Parathyroid adenoma (tissue), 2 donors: Measurements from ENCODE around the gene RHOD.

Source experiments
- H2AFZ ChIP-seq: fragments of 300-600 bp; sonication (generic); one replicate; pipeline ENCODE4 v1.7.0; 2017; ENCODE audit warnings: antibody characterized with exemption, mild to moderate bottlenecking
- H3K27ac ChIP-seq: fragments of 300-600 bp; sonication (generic); one replicate; pipeline ENCODE4 v1.7.0; 2017
- H3K27me3 ChIP-seq: fragments of 300-600 bp; sonication (generic); one replicate; pipeline ENCODE4 v1.7.0; 2017; ENCODE audit warnings: low read length; ENCODE audit not compliant: control insufficient read depth, insufficient read depth
- H3K36me3 ChIP-seq: fragments of 300-600 bp; sonication (generic); one replicate; pipeline ENCODE4 v1.7.0; 2017; ENCODE audit warnings: low read length; ENCODE audit not compliant: control insufficient read depth, insufficient read depth
- H3K4me1 ChIP-seq: fragments of 300-600 bp; sonication (generic); one replicate; pipeline ENCODE4 v1.7.0; 2017; ENCODE audit warnings: control low read depth
- H3K4me2 ChIP-seq: fragments of 300-600 bp; sonication (generic); one replicate; pipeline ENCODE4 v1.7.0; 2017; ENCODE audit warnings: low read length
- H3K4me3 ChIP-seq: fragments of 300-600 bp; sonication (generic); one replicate; pipeline ENCODE4 v1.7.0; 2017; ENCODE audit warnings: low read depth, low read length
- H3K79me2 ChIP-seq: fragments of 300-600 bp; sonication (generic); one replicate; pipeline ENCODE4 v1.7.0; 2017; ENCODE audit warnings: control low read depth
- H3K9ac ChIP-seq: fragments of 300-600 bp; sonication (generic); one replicate; pipeline ENCODE4 v1.7.0; 2017; ENCODE audit warnings: mild to moderate bottlenecking
- H3K9me3 ChIP-seq: fragments of 300-600 bp; sonication (generic); one replicate; pipeline ENCODE4 v1.7.0; 2017; ENCODE audit warnings: low read length; ENCODE audit not compliant: control insufficient read depth
- CTCF ChIP-seq: fragments of 300-600 bp; sonication (generic); IDR thresholded peaks from one replicate; pipeline ENCODE4 v1.7.0; 2017; ENCODE audit warnings: antibody characterized with exemption, mild to moderate bottlenecking
- donor health status: primary hyperparathyroidism.

The RHOD gene

GRCh38 chr11:67117672-67118180 is 61.1 kb downstream of the RHOD start:
- H3K9ac ChIP-seq, result no peak overlapping the region
- TF ChIP-seq CTCF, result no peak
- H3K4me3 ChIP-seq, result no peak overlapping the region
- H3K4me2 ChIP-seq, result no peak overlapping the region
- no peak overlapping the region for H3K27ac ChIP-seq
- H3K36me3 ChIP-seq, result no peaks in the 10 kb centered on the region
- no peaks in the 10 kb centered on the region for H3K9me3 ChIP-seq
- H3K79me2 ChIP-seq, result peaks cover 1% of the 10 kb centered on the region
- peak overlapping the region; percentile 60 for H2AFZ ChIP-seq
- no peaks in the 10 kb centered on the region for H3K4me1 ChIP-seq
- H3K27me3 ChIP-seq, result no peaks in the 10 kb centered on the region

GRCh38 chr11:67118181-67118766 is 61.6 kb downstream of the RHOD start:
- no peaks in the 10 kb centered on the region for H3K36me3 ChIP-seq
- peaks cover 5% of the 10 kb centered on the region for H3K79me2 ChIP-seq
- no peak overlapping the region for H3K4me3 ChIP-seq
- peak overlapping the region; percentile 75 for H3K27ac ChIP-seq
- H3K27me3 ChIP-seq, result no peaks in the 10 kb centered on the region
- no peak overlapping the region for H3K9ac ChIP-seq
- no peaks in the 10 kb centered on the region for H3K4me1 ChIP-seq
- H3K4me2 ChIP-seq, result peak overlapping the region; percentile 49
- no peak for TF ChIP-seq CTCF
- H3K9me3 ChIP-seq, result no peaks in the 10 kb centered on the region
- H2AFZ ChIP-seq, result peak overlapping the region; percentile 80

- H2AFZ ChIP-seq, result peak within 1 kb of the TSS; percentile 80
- no peaks in the 10 kb centered on the region for H3K36me3 ChIP-seq
- no peaks in the 10 kb centered on the region for H3K27me3 ChIP-seq
- no peaks in the 10 kb centered on the region for H3K4me1 ChIP-seq
- no peak for TF ChIP-seq CTCF
- H3K9ac ChIP-seq, result peak within 1 kb of the TSS; percentile 46
- no peaks in the 10 kb centered on the region for H3K9me3 ChIP-seq
- H3K4me2 ChIP-seq, result peak within 1 kb of the TSS; percentile 79
- H3K79me2 ChIP-seq, result peaks cover 11% of the 10 kb centered on the region
- peak within 1 kb of the TSS; percentile 77 for H3K27ac ChIP-seq
- peak within 1 kb of the TSS; percentile 73 for H3K4me3 ChIP-seq
Observed at GRCh38 chr11:67118801-67119584, 62.3 kb downstream of the RHOD start, which contains the start of gene KDM2A. KDM2A (plus strand) TSS chr11:67119263; CDS start chr11:67121317, 2,054 bp downstream.

GRCh38 chr11:67119585-67120391 is 63.1 kb downstream of the RHOD start:
- TF ChIP-seq CTCF, result no peak
- Histone ChIP-seq H3K36me3 (no peaks in the 10 kb centered on the region), H3K79me2 (peaks cover 13% of the 10 kb centered on the region), H3K4me3 (peak overlapping the region; percentile 73), H3K27me3 (no peaks in the 10 kb centered on the region), H3K9ac (no peak overlapping the region), H3K9me3 (no peaks in the 10 kb centered on the region), H3K27ac (peak overlapping the region; percentile 77), H2AFZ (peak overlapping the region; percentile 35), H3K4me1 (no peaks in the 10 kb centered on the region), H3K4me2 (peak overlapping the region; percentile 79)
